GM23338 (cell line): ENCODE data around the gene RPS6KA3. TPM values are rescaled to one million over a fixed set of nuclear protein-coding genes. Genes with fewer than 3 reads are reported as not detected.

Experiments used
- ATAC-seq: fragments of 200-7000 bp; cut with Tn5 transposase; 3 replicates; pipeline ENCODE4 v1.9.1; 2020
- DNase-seq: peaks from one replicate; pipeline ENCODE4 v3.0.0-alpha.2; 2015; ENCODE audit warnings: low spot score
- H2AFZ ChIP-seq: fragments of 200-600 bp; sonication (generic); 2 replicates; pipeline ENCODE4 v1.8.0; 2016; ENCODE audit warnings: antibody characterized with exemption, mild to moderate bottlenecking, moderate library complexity
- H3F3A ChIP-seq: fragments of 200-600 bp; sonication (generic); replicated peaks from 2 replicates; pipeline ENCODE4 v1.8.0; 2017; ENCODE audit warnings: antibody characterized with exemption, mixed run types, low read depth
- H3K27ac ChIP-seq: fragments of 200-600 bp; sonication (generic); 2 replicates; pipeline ENCODE4 v1.6.1; 2016; ENCODE audit warnings: low read depth
- H3K27me3 ChIP-seq: fragments of 200-600 bp; sonication (generic); 2 replicates; pipeline ENCODE4 v1.8.0; 2016; ENCODE audit warnings: mild to moderate bottlenecking, mixed run types, moderate library complexity; ENCODE audit not compliant: insufficient read depth
- H3K36me3 ChIP-seq: fragments of 200-600 bp; sonication (generic); 2 replicates; pipeline ENCODE4 v1.8.0; 2016; ENCODE audit warnings: mild to moderate bottlenecking; ENCODE audit not compliant: insufficient read depth
- H3K4me1 ChIP-seq: fragments of 200-600 bp; sonication (generic); 2 replicates; pipeline ENCODE4 v1.8.0; 2016; ENCODE audit warnings: mild to moderate bottlenecking, moderate library complexity; ENCODE audit not compliant: insufficient read depth
- H3K4me2 ChIP-seq: fragments of 200-600 bp; sonication (generic); 2 replicates; pipeline ENCODE4 v1.7.1; 2017; ENCODE audit warnings: mixed run types
- H3K4me3 ChIP-seq: fragments of 200-600 bp; sonication (generic); 2 replicates; pipeline ENCODE4 v1.6.1; 2016; ENCODE audit warnings: mixed run types
- H3K79me2 ChIP-seq: fragments of 200-600 bp; sonication (generic); replicated peaks from 2 replicates; pipeline ENCODE4 v1.8.0; 2017; ENCODE audit warnings: mild to moderate bottlenecking; ENCODE audit not compliant: insufficient read depth
- H3K9me2 ChIP-seq: fragments of 200-600 bp; sonication (generic); 2 replicates; pipeline ENCODE4 v1.8.0; 2017; ENCODE audit not compliant: insufficient read depth
- H4K20me1 ChIP-seq: fragments of 200-600 bp; sonication (generic); replicated peaks from 2 replicates; pipeline ENCODE4 v1.8.0; 2017; ENCODE audit warnings: mild to moderate bottlenecking; ENCODE audit not compliant: insufficient read depth
- H3K27ac Mint-ChIP-seq: 2 replicates; pipeline ENCODE4 v1.8.0; 2020; ENCODE audit warnings: inconsistent platforms, mild to moderate bottlenecking, moderate library complexity, mixed read lengths
- H3K27me3 Mint-ChIP-seq: 3 replicates; pipeline ENCODE4 v1.8.0; 2022; ENCODE audit warnings: low read depth, mild to moderate bottlenecking, moderate library complexity, mixed read lengths, inconsistent platforms; ENCODE audit not compliant: insufficient read depth, poor library complexity
- H3K36me3 Mint-ChIP-seq: 3 replicates; pipeline ENCODE4 v1.8.0; 2021; ENCODE audit warnings: low read depth, mild to moderate bottlenecking, inconsistent platforms, moderate library complexity, mixed read lengths
- H3K4me1 Mint-ChIP-seq: 3 replicates; pipeline ENCODE4 v1.8.0; 2020; ENCODE audit warnings: mild to moderate bottlenecking, inconsistent platforms, mixed read lengths
- H3K4me3 Mint-ChIP-seq: 3 replicates; pipeline ENCODE4 v1.8.0; 2021; ENCODE audit warnings: moderate library complexity, mild to moderate bottlenecking, inconsistent platforms, mixed read lengths
- H3K9me3 Mint-ChIP-seq: 3 replicates; pipeline ENCODE4 v1.8.0; 2020; ENCODE audit warnings: moderate library complexity, mild to moderate bottlenecking, inconsistent platforms, mixed read lengths
- CREB1 ChIP-seq: fragments of 250-450 bp; sonication (Bioruptor Pico); IDR thresholded peaks from 2 replicates; pipeline ENCODE4 v1.5.0; 2020; ENCODE audit warnings: low read depth, mild to moderate bottlenecking, moderate library complexity
- CTCF ChIP-seq, 2 experiments: fragments of 200-600 bp in 1 of 2; sonication (generic) in 1 of 2; conservative IDR thresholded peaks; 2 replicates each; pipeline versions ENCODE4 v1.5.1 to v1.6.1; 2016 to 2017; ENCODE audit warnings: antibody characterized with exemption in 2 of 2, low read depth in 2 of 2, mild to moderate bottlenecking in 2 of 2, moderate library complexity in 1 of 2
- EZH2 ChIP-seq: fragments of 200-600 bp; sonication (generic); IDR thresholded peaks from one replicate; pipeline ENCODE4 v1.8.0; 2017; ENCODE audit warnings: antibody characterized with exemption, mild to moderate bottlenecking, low read depth; ENCODE audit not compliant: unreplicated experiment
- EZH2phosphoT487 ChIP-seq: fragments of 200-600 bp; sonication (generic); IDR thresholded peaks from one replicate; pipeline ENCODE4 v1.8.1; 2018; ENCODE audit warnings: antibody characterized with exemption; ENCODE audit not compliant: unreplicated experiment
- JUNB ChIP-seq: IDR thresholded peaks from one replicate; pipeline ENCODE4 v1.6.1; 2016; ENCODE audit warnings: antibody characterized with exemption; ENCODE audit not compliant: unreplicated experiment
- NANOG ChIP-seq: IDR thresholded peaks from 2 replicates; pipeline ENCODE4 v1.6.1; 2016; ENCODE audit warnings: antibody characterized with exemption, borderline replicate concordance
- POLR2AphosphoS5 ChIP-seq: IDR thresholded peaks from 2 replicates; pipeline ENCODE4 v1.6.1; 2016; ENCODE audit warnings: antibody characterized with exemption, low read depth
- REST ChIP-seq: IDR thresholded peaks from one replicate; pipeline ENCODE4 v1.6.1; 2018; ENCODE audit warnings: antibody characterized with exemption; ENCODE audit not compliant: unreplicated experiment
- STAT1 ChIP-seq: IDR thresholded peaks from one replicate; pipeline ENCODE4 v1.6.1; 2016; ENCODE audit warnings: antibody characterized with exemption; ENCODE audit not compliant: unreplicated experiment
- ZNF114 ChIP-seq: fragments of 250-450 bp; sonication (Bioruptor Pico); IDR thresholded peaks from 2 replicates; pipeline ENCODE4 v1.5.0; 2020; ENCODE audit warnings: mild to moderate bottlenecking, moderate library complexity
- ZNF331 ChIP-seq: fragments of 250-450 bp; sonication (Bioruptor Pico); IDR thresholded peaks from 2 replicates; pipeline ENCODE4 v1.5.0; 2020; ENCODE audit warnings: low read depth, mild to moderate bottlenecking, moderate library complexity
- ZNF462 ChIP-seq: fragments of 250-450 bp; sonication (Bioruptor Pico); IDR thresholded peaks from 2 replicates; pipeline ENCODE4 v1.5.0; 2020; ENCODE audit warnings: mild to moderate bottlenecking, moderate library complexity
- polyA plus RNA-seq: library from polyadenylated mRNA; unstranded; fragments of >200 nt; fragmentation: Nextera tagmentation; extraction: Ambion mirVana; gene quantifications from 2 replicates; pipeline ENCODE4 v1.2.1, GENCODE V29; 2016
- total RNA-seq: library from RNA; depleted of rRNA; stranded (reverse); fragments of >200 nt; shearing (Covaris generic); gene quantifications from 2 replicates; pipeline ENCODE4 v1.2.3, GENCODE V29; 2014
- TF ChIP-seq, protein P1 (sequence below): IDR thresholded peaks from 2 replicates; pipeline ENCODE4 v1.6.1; 2016; ENCODE audit warnings: antibody characterized with exemption

The RPS6KA3 gene
- total and polyA plus RNA-seq, 2 experiments from 2014 or later, result 3.2 to 12.2 TPM

DNA sequence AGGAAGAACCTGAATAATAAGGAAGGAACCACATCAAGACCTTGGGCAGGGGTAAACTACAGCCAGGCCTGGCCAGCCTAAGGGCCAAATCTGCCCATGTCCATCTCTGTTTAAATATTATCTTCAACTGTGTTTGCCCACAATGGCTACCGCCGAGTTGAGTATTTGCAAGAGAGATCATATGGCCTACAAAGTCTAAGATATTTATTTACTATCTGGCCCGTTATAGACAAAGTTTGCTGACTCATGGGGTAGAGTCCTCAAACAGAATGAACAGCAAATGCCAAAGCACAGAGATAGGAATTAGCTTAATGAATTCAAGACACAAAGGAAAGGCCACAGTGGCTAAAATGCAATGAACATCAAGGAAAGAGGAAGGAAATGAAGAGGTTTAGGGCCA lies 44.8 kb downstream of the RPS6KA3 start:
- H3K79me2 ChIP-seq, result no peaks in the 10 kb centered on the region
- H3K27ac ChIP-seq, result no peak overlapping the region
- H3K4me1 ChIP-seq, result no peaks in the 10 kb centered on the region
- no peaks in the 10 kb centered on the region for H3K9me2 ChIP-seq
- H3F3A ChIP-seq, result no peaks in the 10 kb centered on the region
- no peaks in the 10 kb centered on the region for H3K27me3 ChIP-seq
- no peaks in the 10 kb centered on the region for H4K20me1 ChIP-seq
- Mint-ChIP-seq H3K4me1 (peaks cover 19% of the 10 kb centered on the region; the same call in 2 of the 3 replicates), H3K27me3 (peaks cover under 1% of the 10 kb centered on the region), H3K4me3 (no peak overlapping the region), H3K9me3 (no peaks in the 10 kb centered on the region), H3K27ac (no peak overlapping the region), H3K36me3 (no peaks in the 10 kb centered on the region)
- H2AFZ ChIP-seq, result no peak overlapping the region
- no peak overlapping the region for H3K4me3 ChIP-seq
- DNase-seq (no peak), ATAC-seq (no peak)
- no peaks in the 10 kb centered on the region for H3K36me3 ChIP-seq
- TF ChIP-seq CREB1 (CRISPR knock-in tag) (no peak), STAT1 (no peak), POLR2AphosphoS5 (no peak), EZH2phosphoT487 (no peak), JUNB (no peak), EZH2 (no peak), ZNF462 (no peak), CTCF (conservative IDR thresholded peaks at IDR 0.05; ENCODE audit: low read depth in 2 of 2) (no peak), REST (no peak), ZNF331 (no peak), ZNF114 (CRISPR knock-in tag) (no peak), NANOG (no peak)
- TF ChIP-seq, protein P1, sequence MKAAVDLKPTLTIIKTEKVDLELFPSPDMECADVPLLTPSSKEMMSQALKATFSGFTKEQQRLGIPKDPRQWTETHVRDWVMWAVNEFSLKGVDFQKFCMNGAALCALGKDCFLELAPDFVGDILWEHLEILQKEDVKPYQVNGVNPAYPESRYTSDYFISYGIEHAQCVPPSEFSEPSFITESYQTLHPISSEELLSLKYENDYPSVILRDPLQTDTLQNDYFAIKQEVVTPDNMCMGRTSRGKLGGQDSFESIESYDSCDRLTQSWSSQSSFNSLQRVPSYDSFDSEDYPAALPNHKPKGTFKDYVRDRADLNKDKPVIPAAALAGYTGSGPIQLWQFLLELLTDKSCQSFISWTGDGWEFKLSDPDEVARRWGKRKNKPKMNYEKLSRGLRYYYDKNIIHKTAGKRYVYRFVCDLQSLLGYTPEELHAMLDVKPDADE, result no peak
- no peak overlapping the region for H3K4me2 ChIP-seq
